Measurements from ENCODE around the gene TRUB2. TPM values are rescaled to one million over a fixed set of nuclear protein-coding genes. Genes with fewer than 3 reads are reported as not detected.

Gene TRUB2
- total RNA-seq, 1 donor from 2014 or later, result 11.3 TPM

DNA sequence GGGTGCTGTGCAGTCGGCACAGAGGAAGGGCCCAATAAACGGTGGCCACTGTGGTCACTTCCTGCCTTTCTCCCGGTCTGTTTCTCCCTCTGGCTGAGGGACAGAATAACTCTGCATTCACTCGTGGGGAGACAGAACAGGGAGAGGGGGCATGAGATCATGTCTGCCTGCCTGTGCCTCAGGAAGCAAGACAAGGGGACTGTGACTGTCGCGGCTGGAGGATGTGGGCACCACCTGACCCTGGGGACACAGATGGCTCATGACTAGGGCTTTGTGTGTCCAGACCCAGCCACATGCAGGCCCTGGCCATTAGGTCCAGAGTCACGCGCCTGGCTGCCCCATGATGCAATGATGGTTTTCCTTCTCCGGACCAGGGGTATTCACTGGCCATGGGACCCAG lies 5.8 kb downstream of the TRUB2 start:
- TF ChIP-seq POLR2A (IDR thresholded peaks at IDR 0.05) (no peak), POLR2AphosphoS5 (IDR thresholded peaks at IDR 0.05; ENCODE audit: insufficient read depth in 1 of 2, low read depth in 1 of 2) (no peak)
- TF ChIP-seq, protein P1, sequence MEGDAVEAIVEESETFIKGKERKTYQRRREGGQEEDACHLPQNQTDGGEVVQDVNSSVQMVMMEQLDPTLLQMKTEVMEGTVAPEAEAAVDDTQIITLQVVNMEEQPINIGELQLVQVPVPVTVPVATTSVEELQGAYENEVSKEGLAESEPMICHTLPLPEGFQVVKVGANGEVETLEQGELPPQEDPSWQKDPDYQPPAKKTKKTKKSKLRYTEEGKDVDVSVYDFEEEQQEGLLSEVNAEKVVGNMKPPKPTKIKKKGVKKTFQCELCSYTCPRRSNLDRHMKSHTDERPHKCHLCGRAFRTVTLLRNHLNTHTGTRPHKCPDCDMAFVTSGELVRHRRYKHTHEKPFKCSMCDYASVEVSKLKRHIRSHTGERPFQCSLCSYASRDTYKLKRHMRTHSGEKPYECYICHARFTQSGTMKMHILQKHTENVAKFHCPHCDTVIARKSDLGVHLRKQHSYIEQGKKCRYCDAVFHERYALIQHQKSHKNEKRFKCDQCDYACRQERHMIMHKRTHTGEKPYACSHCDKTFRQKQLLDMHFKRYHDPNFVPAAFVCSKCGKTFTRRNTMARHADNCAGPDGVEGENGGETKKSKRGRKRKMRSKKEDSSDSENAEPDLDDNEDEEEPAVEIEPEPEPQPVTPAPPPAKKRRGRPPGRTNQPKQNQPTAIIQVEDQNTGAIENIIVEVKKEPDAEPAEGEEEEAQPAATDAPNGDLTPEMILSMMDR (IDR thresholded peaks at IDR 0.05), result no peak
- H3K4me1 ChIP-seq, result peaks cover 9% of the 10 kb centered on the region
- peaks cover 0 to 42% of the 10 kb centered on the region in 2 donors for H3K36me3 ChIP-seq
- no peak for DNase-seq (ENCODE audit: extremely low spot score in 2 of 2)
- no peaks in the 10 kb centered on the region for H3K27me3 ChIP-seq
- no peak overlapping the region for H3K4me3 ChIP-seq
- H3K9me3 ChIP-seq, result no peaks in the 10 kb centered on the region
- H3K27ac ChIP-seq, result no peak overlapping the region
- intact Hi-C loops (cut with DNase I), result loop anchor here (5.0 kb wide), 1 partner anchor 1439 kb away; no protein-coding TSS in a partner anchor

DNA sequence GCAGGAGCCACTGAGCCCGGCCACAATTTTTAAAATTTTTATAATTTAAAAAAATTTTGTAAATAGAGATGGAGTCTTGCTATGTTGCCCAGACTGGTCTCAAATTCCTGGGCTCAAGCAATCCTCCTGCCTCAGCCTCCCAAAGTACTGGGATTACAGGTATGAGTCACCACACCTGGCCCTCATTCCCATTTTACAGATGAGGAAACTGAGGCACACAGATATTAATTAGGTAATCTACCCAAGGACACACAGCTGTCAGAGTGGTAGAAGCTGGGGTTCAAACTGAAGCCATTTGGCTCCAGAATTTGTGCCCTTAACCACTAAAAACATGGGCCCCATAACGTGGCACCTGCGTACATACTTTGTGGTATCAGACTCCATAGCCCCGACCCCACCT lies 7.5 kb downstream of the TRUB2 start:
- no peaks in the 10 kb centered on the region for H3K9me3 ChIP-seq
- TF ChIP-seq, protein P1 (IDR thresholded peaks at IDR 0.05), result no peak
- no peak for TF ChIP-seq POLR2A (IDR thresholded peaks at IDR 0.05)
- no peak for TF ChIP-seq POLR2AphosphoS5 (IDR thresholded peaks at IDR 0.05; ENCODE audit: insufficient read depth in 1 of 2, low read depth in 1 of 2)
- H3K4me1 ChIP-seq, result no peaks in the 10 kb centered on the region
- H3K36me3 ChIP-seq, result peaks cover 0 to 59% of the 10 kb centered on the region in 2 donors
- H3K27ac ChIP-seq, result no peak overlapping the region
- DNase-seq (ENCODE audit: extremely low spot score in 2 of 2), result no peak
- no peaks in the 10 kb centered on the region for H3K27me3 ChIP-seq
- intact Hi-C loops (cut with DNase I), result loop anchor here (5.0 kb wide), 1 partner anchor 1437 kb away; no protein-coding TSS in a partner anchor
- no peak overlapping the region for H3K4me3 ChIP-seq

DNA sequence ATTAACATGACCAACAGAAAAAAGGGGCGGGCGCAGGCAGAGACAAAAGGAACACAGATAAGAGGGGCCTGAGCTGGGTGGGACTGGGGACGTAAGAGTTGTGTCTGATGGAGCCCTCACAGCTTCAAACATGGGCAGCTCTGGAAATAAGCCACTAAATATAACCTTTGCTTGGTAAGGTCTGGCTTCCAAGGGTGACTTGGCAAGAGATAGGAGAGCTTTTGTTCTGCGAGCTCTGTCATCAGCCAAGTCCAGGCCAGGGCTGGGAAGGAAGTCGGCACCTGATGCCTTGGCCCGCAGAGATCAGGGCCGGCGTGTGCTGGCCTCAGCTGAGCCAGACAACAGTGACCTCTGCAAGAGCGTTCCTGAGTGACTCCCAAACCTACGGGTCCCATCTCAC lies 11.8 kb downstream of the TRUB2 start:
- H3K36me3 ChIP-seq, result peaks cover 0 to 49% of the 10 kb centered on the region in 2 donors
- no peak for TF ChIP-seq POLR2AphosphoS5 (IDR thresholded peaks at IDR 0.05; ENCODE audit: insufficient read depth in 1 of 2, low read depth in 1 of 2)
- no peak for TF ChIP-seq POLR2A (IDR thresholded peaks at IDR 0.05)
- TF ChIP-seq, protein P1 (IDR thresholded peaks at IDR 0.05), result no peak
- H3K27me3 ChIP-seq, result no peaks in the 10 kb centered on the region
- intact Hi-C loops (cut with DNase I), result no loop called here
- no peaks in the 10 kb centered on the region for H3K4me1 ChIP-seq
- H3K27ac ChIP-seq, result no peak overlapping the region
- H3K4me3 ChIP-seq, result no peak overlapping the region
- H3K9me3 ChIP-seq, result no peaks in the 10 kb centered on the region
- DNase-seq (ENCODE audit: extremely low spot score in 2 of 2), result no peak

DNA sequence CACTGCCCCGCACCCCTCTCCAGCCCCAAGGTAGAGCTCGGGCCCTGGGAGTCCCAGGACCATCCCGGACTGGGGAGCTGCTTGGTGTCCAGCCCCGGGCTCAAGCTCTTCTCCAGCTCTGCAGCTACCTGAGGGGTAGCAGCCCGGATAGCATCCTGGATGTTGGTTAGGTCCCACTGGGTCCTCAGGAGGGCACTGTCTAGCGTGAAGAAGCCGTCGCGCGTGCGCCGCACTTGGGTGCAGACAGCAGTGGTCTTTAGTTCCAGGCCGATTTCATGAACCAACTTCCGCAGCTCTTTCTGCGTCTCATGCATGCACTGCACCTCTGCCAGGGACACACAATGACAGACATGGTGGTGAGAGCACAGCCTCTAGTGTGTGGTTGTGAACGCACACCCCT lies 12.7 kb downstream of the TRUB2 start:
- H3K36me3 ChIP-seq, result peaks cover 0 to 40% of the 10 kb centered on the region in 2 donors
- DNase-seq (ENCODE audit: extremely low spot score in 2 of 2), result no peak
- H3K27ac ChIP-seq, result no peak overlapping the region
- H3K4me3 ChIP-seq, result no peak overlapping the region
- no peaks in the 10 kb centered on the region for H3K4me1 ChIP-seq
- intact Hi-C loops (cut with DNase I), result no loop called here
- H3K27me3 ChIP-seq, result no peaks in the 10 kb centered on the region
- no peaks in the 10 kb centered on the region for H3K9me3 ChIP-seq
- TF ChIP-seq, protein P1 (IDR thresholded peaks at IDR 0.05), result no peak
- no peak for TF ChIP-seq POLR2AphosphoS5 (IDR thresholded peaks at IDR 0.05; ENCODE audit: insufficient read depth in 1 of 2, low read depth in 1 of 2)
- no peak for TF ChIP-seq POLR2A (IDR thresholded peaks at IDR 0.05)

DNA sequence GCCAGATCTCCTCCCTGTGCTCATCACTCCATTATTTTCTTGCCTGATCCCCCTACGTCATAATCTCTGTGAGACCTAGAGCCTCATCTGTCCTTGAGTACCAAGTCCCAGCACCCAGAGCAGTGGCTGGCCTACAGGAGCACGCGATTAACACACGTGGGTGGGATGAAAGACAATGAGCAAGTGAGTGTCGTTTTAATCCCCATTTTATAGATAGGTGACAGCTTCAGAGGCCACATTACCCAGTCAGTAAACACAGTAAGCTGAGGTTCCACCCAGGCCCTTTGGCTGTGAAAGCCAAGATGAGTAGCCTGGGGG lies 17.3 kb downstream of the TRUB2 start:
- no peak overlapping the region for H3K27ac ChIP-seq
- no peaks in the 10 kb centered on the region for H3K4me1 ChIP-seq
- intact Hi-C loops (cut with DNase I), result no loop called here
- H3K27me3 ChIP-seq, result no peaks in the 10 kb centered on the region
- no peak overlapping the region for H3K4me3 ChIP-seq
- no peaks in the 10 kb centered on the region for H3K9me3 ChIP-seq
- no peak for DNase-seq (ENCODE audit: extremely low spot score in 2 of 2)
- TF ChIP-seq POLR2AphosphoS5 (IDR thresholded peaks at IDR 0.05; ENCODE audit: insufficient read depth in 1 of 2, low read depth in 1 of 2) (no peak), POLR2A (IDR thresholded peaks at IDR 0.05) (no peak)
- TF ChIP-seq, protein P1 (IDR thresholded peaks at IDR 0.05), result no peak
- H3K36me3 ChIP-seq, result peaks cover 0 to 14% of the 10 kb centered on the region in 2 donors

Data from vagina (tissue), 2 donors.